Bronchial epithelial cell (primary cell): ENCODE measurements around the gene GRID2. TPM values are rescaled to one million over a fixed set of nuclear protein-coding genes. Genes with fewer than 3 reads are reported as not detected.
A peak's percentile ranks its signal among the peaks of the same experiment; 100 is the strongest.

Experiments
- DNase-seq: peaks from one replicate; pipeline ENCODE4 v3.0.0-alpha.2; 2010; ENCODE audit warnings: low read depth
- FAIRE-seq: peaks from 2 replicates; lab custom pipeline; 2011; peaks lifted over from hg19 to GRCh38; lab: Jason Lieb, UNC
- H3K27me3 ChIP-seq: 2 replicates; pipeline ENCODE4 v1.5.1; 2011; ENCODE audit warnings: low read length; ENCODE audit not compliant: control insufficient read depth, insufficient read depth
- H3K36me3 ChIP-seq: 2 replicates; pipeline ENCODE4 v1.5.1; 2011; ENCODE audit warnings: low read length; ENCODE audit not compliant: control insufficient read depth, insufficient read depth
- H3K4me3 ChIP-seq: 2 replicates; pipeline ENCODE4 v1.5.1; 2011; ENCODE audit warnings: mild to moderate bottlenecking, low read depth, low read length, control low read depth
- CTCF ChIP-seq: IDR thresholded peaks from 2 replicates; pipeline ENCODE4 v1.5.1; 2011; ENCODE audit warnings: mild to moderate bottlenecking, moderate library complexity, low read length, control low read depth, inconsistent platforms; ENCODE audit not compliant: insufficient read depth, severe bottlenecking
- total RNA-seq: library from RNA; depleted of rRNA; stranded (reverse); fragments of >200 nt; gene quantifications from 2 replicates; pipeline ENCODE4 v1.2.1, GENCODE V29; 2014

The GRID2 gene
- total RNA-seq, 1 donor from 2014 or later, result not detected

GRCh38 chr4:92279296-92279695 lies 24.5 kb upstream of the GRID2 start:
- H3K36me3 ChIP-seq, result no peaks in the 10 kb centered on the region
- no peak for DNase-seq
- H3K27me3 ChIP-seq, result no peaks in the 10 kb centered on the region
- TF ChIP-seq CTCF, result no peak
- H3K4me3 ChIP-seq, result no peak overlapping the region
- no peak for FAIRE-seq

DNA sequence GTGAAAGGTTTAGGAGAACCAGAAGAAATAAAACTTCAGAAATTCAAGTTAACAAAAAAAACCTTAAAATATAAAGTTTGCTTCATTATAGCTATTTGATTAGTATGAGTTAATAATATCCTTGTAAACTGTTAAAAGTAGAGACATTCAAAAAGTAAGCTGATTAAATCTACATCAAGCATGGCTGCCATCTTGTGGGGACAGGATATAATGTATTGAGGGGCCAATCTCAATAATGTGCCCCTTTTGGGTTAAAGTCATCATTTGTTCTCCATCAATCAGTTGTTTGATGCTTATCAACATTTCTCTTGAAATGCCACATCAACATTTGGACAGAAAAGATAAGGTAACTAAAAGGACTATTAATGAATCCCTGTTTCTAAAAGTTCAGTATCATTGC lies 4.6 kb upstream of the GRID2 start:
- DNase-seq (peak; percentile 21), FAIRE-seq (no peak)
- TF ChIP-seq CTCF, result peak; percentile 15
- H3K36me3 ChIP-seq, result no peaks in the 10 kb centered on the region
- no peak overlapping the region for H3K4me3 ChIP-seq
- peaks cover 2% of the 10 kb centered on the region for H3K27me3 ChIP-seq

DNA sequence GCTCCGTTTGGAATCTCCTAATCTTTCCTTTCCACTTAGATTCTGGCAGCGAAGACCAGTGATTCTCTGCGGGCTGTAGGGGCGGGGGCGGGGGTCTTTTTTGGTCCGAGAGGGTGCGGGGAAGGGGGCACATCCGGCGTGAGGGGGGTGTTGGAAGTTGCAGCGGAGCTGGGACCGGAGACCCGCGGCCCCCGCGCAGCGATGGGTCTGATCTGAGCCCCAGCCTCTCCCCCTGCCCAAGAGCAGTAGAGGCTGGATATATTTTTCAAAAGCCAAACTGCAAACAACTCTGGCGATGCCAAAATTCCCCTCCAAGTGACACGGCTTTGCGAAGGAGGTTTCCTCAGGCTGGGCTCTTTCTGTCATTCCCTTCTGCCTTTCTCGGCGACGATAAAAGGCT lies 355 bp downstream of the GRID2 start:
- Histone ChIP-seq H3K27me3 (peaks cover 25% of the 10 kb centered on the region), H3K4me3 (no peak overlapping the region), H3K36me3 (no peaks in the 10 kb centered on the region)
- DNase-seq, result no peak
- no peak for TF ChIP-seq CTCF
- no peak for FAIRE-seq

- no peak for TF ChIP-seq CTCF
- Histone ChIP-seq H3K27me3 (peaks cover 25% of the 10 kb centered on the region), H3K36me3 (no peaks in the 10 kb centered on the region), H3K4me3 (no peak overlapping the region)
- FAIRE-seq (peak; percentile 23), DNase-seq (no peak)
These were observed 840 bp downstream of the GRID2 start for GRCh38 chr4:92304606-92305005.

DNA sequence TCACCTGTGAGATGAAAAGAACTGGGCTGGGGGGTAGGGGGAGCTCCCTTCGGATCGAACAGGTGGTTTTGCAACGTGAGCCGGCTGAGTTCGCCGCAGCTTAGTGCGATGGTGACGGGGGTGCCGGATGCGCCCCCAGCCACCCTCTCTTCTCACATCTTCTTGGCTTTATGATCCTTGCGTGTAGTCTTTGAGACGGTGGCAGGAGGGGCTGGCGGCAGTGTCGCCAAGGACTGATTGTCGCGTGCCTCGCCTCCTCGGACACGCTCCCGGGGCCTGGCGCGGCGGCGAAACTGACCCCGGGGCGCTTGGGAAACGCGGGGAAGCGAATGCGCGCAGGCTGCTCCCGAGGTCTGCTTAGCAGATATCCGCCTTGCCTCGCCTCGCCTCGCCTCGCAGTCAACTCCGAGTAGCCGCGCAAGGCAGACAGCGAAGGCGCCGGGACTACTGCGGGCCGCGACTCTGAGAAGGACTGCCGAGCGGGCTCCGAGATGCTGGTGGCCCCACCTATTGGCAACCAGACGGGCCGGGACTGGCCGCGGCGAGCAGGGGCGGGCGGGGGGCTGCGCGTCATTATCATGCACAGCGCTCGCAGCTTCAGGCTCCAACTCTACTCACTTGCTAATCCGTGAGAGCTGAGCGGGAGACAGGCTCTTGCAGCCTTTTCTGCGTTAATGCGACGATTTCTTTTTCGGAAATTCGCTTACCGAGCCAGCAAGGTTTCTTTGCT lies 1.5 kb downstream of the GRID2 start:
- peaks cover 25% of the 10 kb centered on the region for H3K27me3 ChIP-seq
- H3K4me3 ChIP-seq, result peak overlapping the region; percentile 15
- peak; percentile 7 for DNase-seq
- H3K36me3 ChIP-seq, result no peaks in the 10 kb centered on the region
- no peak for TF ChIP-seq CTCF
- no peak for FAIRE-seq
